Peyer's patch (tissue), 4 donors: Measurements from ENCODE around the gene SPECC1L. TPM values are rescaled to one million over a fixed set of nuclear protein-coding genes. Genes with fewer than 3 reads are reported as not detected.
A peak's percentile ranks its signal among the peaks of the same experiment; 100 is the strongest.

ENCODE experiments used
- DNase-seq, 3 donors: peaks; one replicate each; pipeline ENCODE4 v3.0.0-alpha.2; 2017 to 2019
- H3K27ac ChIP-seq, 4 donors: fragments of 200-600 bp; sonication (generic); one replicate each; pipeline ENCODE4 v1.5.1; 2016 to 2019
- H3K27me3 ChIP-seq, 2 donors: fragments of 200-600 bp; sonication (generic); one replicate each; pipeline ENCODE4 v1.5.1; 2019
- H3K36me3 ChIP-seq, 3 donors: fragments of 200-600 bp; sonication (generic); one replicate each; pipeline ENCODE4 v1.5.1; 2016 to 2019
- H3K4me1 ChIP-seq, 4 donors: fragments of 200-600 bp; sonication (generic); one replicate each; pipeline ENCODE4 v1.5.1; 2016 to 2019
- H3K4me3 ChIP-seq, 4 donors: fragments of 200-600 bp; sonication (generic); 1 replicate in 3 of 4; 2 replicates in 1 of 4; pipeline ENCODE4 v1.5.1; 2016 to 2019; ENCODE audit warnings: mild to moderate bottlenecking in 1 of 4
- H3K9me3 ChIP-seq, 4 donors: fragments of 200-600 bp; sonication (generic); one replicate each; pipeline ENCODE4 v1.5.1; 2016 to 2019; ENCODE audit warnings: mild to moderate bottlenecking in 1 of 4
- CTCF ChIP-seq, 6 experiments: fragments of 450-650 bp in 4 of 6; fragments of 200-600 bp in 2 of 6; sonication (generic) in 1 of 6; IDR thresholded peaks; one replicate each; pipeline ENCODE4 v1.5.1; 2017 to 2019; ENCODE audit warnings: antibody characterized with exemption in 6 of 6, mild to moderate bottlenecking in 3 of 6, moderate library complexity in 1 of 6
- POLR2A ChIP-seq, 2 donors: fragments of 450-650 bp; IDR thresholded peaks; one replicate each; pipeline ENCODE4 v1.5.1; 2017; ENCODE audit warnings: antibody characterized with exemption in 2 of 2, mild to moderate bottlenecking in 2 of 2, moderate library complexity in 2 of 2
- total RNA-seq, 4 donors: library from RNA; depleted of rRNA; stranded (reverse); fragments of >200 nt; gene quantifications; one replicate each; pipeline ENCODE4 v1.1.0, GENCODE V29; 2016

The SPECC1L gene
- total RNA-seq, 4 donors from 2014 or later = 24.2 to 147 (median 34.4) TPM

GRCh38 chr22:24390576-24390975, 119.9 kb downstream of the SPECC1L start:
- Histone ChIP-seq H3K27ac (peak overlapping the region in 2 of 4 donors; percentile 4 to 38), H3K36me3 (peaks cover 0 to under 1% (median 0%) of the 10 kb centered on the region in 3 donors), H3K4me1 (peaks cover 0 to 19% (median 0%) of the 10 kb centered on the region in 4 donors), H3K4me3 (no peak overlapping the region), H3K27me3 (no peaks in the 10 kb centered on the region), H3K9me3 (no peaks in the 10 kb centered on the region)
- DNase-seq = peak in 1 of 3 donors; percentile 48
- TF ChIP-seq POLR2A (IDR thresholded peaks at IDR 0.05) (no peak), CTCF (IDR thresholded peaks at IDR 0.05) (no peak)

GRCh38 chr22:24391836-24392217, 121.2 kb downstream of the SPECC1L start:
- peak overlapping the region in 2 of 4 donors; percentile 4 to 20 for H3K27ac ChIP-seq
- no peak overlapping the region for H3K4me3 ChIP-seq

GRCh38 chr22:24392218-24392931, 121.7 kb downstream of the SPECC1L start:
- Histone ChIP-seq H3K4me3 (no peak overlapping the region), H3K4me1 (peaks cover 0 to 19% (median 0%) of the 10 kb centered on the region in 4 donors), H3K9me3 (no peaks in the 10 kb centered on the region), H3K27me3 (no peaks in the 10 kb centered on the region), H3K27ac (peak overlapping the region in 1 of 4 donors; percentile 46), H3K36me3 (peaks cover 0 to 18% (median 0%) of the 10 kb centered on the region in 3 donors)
- no peak for DNase-seq
- TF ChIP-seq CTCF (IDR thresholded peaks at IDR 0.05) (no peak), POLR2A (IDR thresholded peaks at IDR 0.05) (no peak)

More at GRCh38 chr22:24391836-24392217, 121.2 kb downstream of the SPECC1L start:
- Histone ChIP-seq H3K27me3 (no peaks in the 10 kb centered on the region), H3K36me3 (peaks cover 0 to 13% (median 0%) of the 10 kb centered on the region in 3 donors), H3K4me1 (peaks cover 0 to 19% (median 0%) of the 10 kb centered on the region in 4 donors), H3K9me3 (no peaks in the 10 kb centered on the region)
- DNase-seq = no peak
- TF ChIP-seq CTCF (IDR thresholded peaks at IDR 0.05) = no peak
- no peak for TF ChIP-seq POLR2A (IDR thresholded peaks at IDR 0.05)

GRCh38 chr22:24393012-24393559, 122.5 kb downstream of the SPECC1L start:
- Histone ChIP-seq H3K9me3 (no peaks in the 10 kb centered on the region), H3K4me1 (peaks cover 0 to 19% (median 0%) of the 10 kb centered on the region in 4 donors), H3K27ac (peak overlapping the region in 1 of 4 donors; percentile 46), H3K36me3 (peaks cover 0 to 18% (median 0%) of the 10 kb centered on the region in 3 donors), H3K27me3 (no peaks in the 10 kb centered on the region), H3K4me3 (no peak overlapping the region)
- no peak for DNase-seq
- TF ChIP-seq POLR2A (IDR thresholded peaks at IDR 0.05) (no peak), CTCF (IDR thresholded peaks at IDR 0.05) (no peak)

- Histone ChIP-seq H3K27ac (no peak overlapping the region), H3K9me3 (no peaks in the 10 kb centered on the region), H3K4me1 (peaks cover 0 to 19% (median 0%) of the 10 kb centered on the region in 4 donors), H3K36me3 (peaks cover 0 to 18% (median 0%) of the 10 kb centered on the region in 3 donors), H3K27me3 (no peaks in the 10 kb centered on the region), H3K4me3 (no peak overlapping the region)
- no peak for DNase-seq
- TF ChIP-seq POLR2A (IDR thresholded peaks at IDR 0.05) (no peak), CTCF (IDR thresholded peaks at IDR 0.05) (no peak)
These were observed 123.2 kb downstream of the SPECC1L start for GRCh38 chr22:24393848-24394247.
